Gastrocnemius medialis (tissue), 4 donors: ENCODE measurements around the gene VSIR. TPM values are rescaled to one million over a fixed set of nuclear protein-coding genes. Genes with fewer than 3 reads are reported as not detected.

Experiments used
- ATAC-seq, 2 donors: fragments of 150-250 bp; one replicate each; pipeline ENCODE4 v1.9.1; 2016
- DNase-seq, 2 donors: peaks; one replicate each; pipeline ENCODE4 v3.0.0-alpha.2; 2019
- H3K27ac ChIP-seq, 4 donors: fragments of 200-600 bp; sonication (generic); 1 replicate in 1 of 4; 2 replicates in 3 of 4; pipeline ENCODE4 v1.5.1; 2016 to 2018; ENCODE audit warnings: mild to moderate bottlenecking in 2 of 4, moderate library complexity in 1 of 4
- H3K27me3 ChIP-seq, 3 donors: fragments of 200-600 bp; sonication (generic) in 2 of 3; 1 replicate in 1 of 3; 2 replicates in 2 of 3; pipeline versions ENCODE4 v1.5.1 to v1.6.0; 2016 to 2019; ENCODE audit warnings: mild to moderate bottlenecking in 1 of 3, moderate library complexity in 1 of 3
- H3K36me3 ChIP-seq, 2 donors: fragments of 200-600 bp; sonication (generic) in 1 of 2; one replicate each; pipeline ENCODE4 v1.5.1; 2017 to 2018
- H3K4me1 ChIP-seq, 2 donors: fragments of 200-600 bp; sonication (generic) in 1 of 2; one replicate each; pipeline ENCODE4 v1.5.1; 2016 to 2017; ENCODE audit warnings: mild to moderate bottlenecking in 2 of 2
- H3K4me3 ChIP-seq, 4 donors: fragments of 200-600 bp; sonication (generic) in 3 of 4; 1 replicate in 1 of 4; 2 replicates in 3 of 4; pipeline ENCODE4 v1.5.1; 2016 to 2019; ENCODE audit warnings: mild to moderate bottlenecking in 2 of 4
- H3K9me3 ChIP-seq, 3 donors: fragments of 200-600 bp; sonication (generic) in 2 of 3; 1 replicate in 1 of 3; 2 replicates in 2 of 3; pipeline ENCODE4 v1.5.1; 2016 to 2019
- CTCF ChIP-seq, 5 experiments: fragments of 450-650 bp in 3 of 5; fragments of 200-600 bp in 2 of 5; sonication (generic) in 2 of 5; IDR thresholded peaks in 4 of 5; conservative IDR thresholded peaks in 1 of 5; 1 replicate in 4 of 5; 2 replicates in 1 of 5; pipeline ENCODE4 v1.5.1; 2016 to 2019; ENCODE audit warnings: antibody characterized with exemption in 5 of 5, mild to moderate bottlenecking in 3 of 5, moderate library complexity in 3 of 5
- POLR2A ChIP-seq, 2 donors: fragments of 450-650 bp; IDR thresholded peaks; one replicate each; pipeline ENCODE4 v1.6.1; 2017; ENCODE audit warnings: antibody characterized with exemption in 2 of 2, mild to moderate bottlenecking in 2 of 2, moderate library complexity in 2 of 2
- in situ Hi-C, 4 donors: fragments of 200-750 bp; cut with MboI; loops; one replicate each; pipeline versions ENCODE4 v1.15.0 to v1.8.0; 2017; ENCODE audit warnings: low sequenced_read_pairs in 4 of 4
- intact Hi-C: fragments of 100-400 bp; cut with DNase I; formaldehyde crosslinking; loops from one replicate; pipeline ENCODE4 v1.15.1; 2023; ENCODE audit warnings: low total_unique reads
- total RNA-seq, 4 donors: library from RNA; depleted of rRNA; stranded (reverse); fragments of >200 nt; gene quantifications; one replicate each; pipeline versions ENCODE4 v1.1.0 to v1.2.3, GENCODE V29; 2016

Gene VSIR
- total RNA-seq, 4 donors from 2014 or later, result 7.9 to 20.7 (median 16.9) TPM

GRCh38 chr10:71748671-71749191 lies 24.6 kb downstream of the VSIR start:
- ATAC-seq (peak; percentile 16 to 42), DNase-seq (peak in 1 of 2 donors; percentile 64)
- Histone ChIP-seq H3K4me3 (no peak overlapping the region), H3K27me3 (no peaks in the 10 kb centered on the region), H3K4me1 (peaks cover 26 to 46% of the 10 kb centered on the region in 2 donors), H3K36me3 (no peaks in the 10 kb centered on the region), H3K27ac (peak overlapping the region; percentile 52 to 72 (median 64)), H3K9me3 (no peaks in the 10 kb centered on the region)
- in situ Hi-C loops, result no loop called here
- TF ChIP-seq POLR2A (IDR thresholded peaks at IDR 0.05), result peak; percentile 13 to 15
- no peak for TF ChIP-seq CTCF (IDR thresholded peaks at IDR 0.05 in 4 of 5, conservative IDR thresholded peaks at IDR 0.05 in 1 of 5)
- intact Hi-C loops, result no loop called here

- ATAC-seq (no peak), DNase-seq (no peak)
- Histone ChIP-seq H3K27me3 (no peaks in the 10 kb centered on the region), H3K36me3 (no peaks in the 10 kb centered on the region), H3K9me3 (no peaks in the 10 kb centered on the region), H3K27ac (peak overlapping the region in 3 of 4 donors; percentile 52 to 72 (median 70)), H3K4me3 (no peak overlapping the region), H3K4me1 (peaks cover 26 to 46% of the 10 kb centered on the region in 2 donors)
- in situ Hi-C loops, result no loop called here
- TF ChIP-seq CTCF (IDR thresholded peaks at IDR 0.05 in 4 of 5, conservative IDR thresholded peaks at IDR 0.05 in 1 of 5), result no peak
- intact Hi-C loops, result no loop called here
Observed at GRCh38 chr10:71747551-71748523, 25.5 kb downstream of the VSIR start.

GRCh38 chr10:71747039-71747531 lies 26.2 kb downstream of the VSIR start:
- in situ Hi-C loops (no loop called here), intact Hi-C loops (no loop called here)
- H3K4me1 ChIP-seq, result peaks cover 26 to 46% of the 10 kb centered on the region in 2 donors
- H3K9me3 ChIP-seq, result no peaks in the 10 kb centered on the region
- DNase-seq, result no peak
- peak overlapping the region in 3 of 4 donors; percentile 52 to 72 (median 70) for H3K27ac ChIP-seq
- H3K27me3 ChIP-seq, result no peaks in the 10 kb centered on the region
- no peak for ATAC-seq
- no peaks in the 10 kb centered on the region for H3K36me3 ChIP-seq
- H3K4me3 ChIP-seq, result no peak overlapping the region
- TF ChIP-seq POLR2A (IDR thresholded peaks at IDR 0.05) (no peak), CTCF (IDR thresholded peaks at IDR 0.05 in 4 of 5, conservative IDR thresholded peaks at IDR 0.05 in 1 of 5) (no peak)

- ATAC-seq (peak in 1 of 2 donors; percentile 6), DNase-seq (no peak)
- Histone ChIP-seq H3K27ac (peak overlapping the region in 3 of 4 donors; percentile 52 to 72 (median 70)), H3K4me3 (no peak overlapping the region), H3K9me3 (no peaks in the 10 kb centered on the region), H3K4me1 (peaks cover 26 to 46% of the 10 kb centered on the region in 2 donors), H3K27me3 (no peaks in the 10 kb centered on the region), H3K36me3 (no peaks in the 10 kb centered on the region)
- in situ Hi-C loops, result no loop called here
- no peak for TF ChIP-seq POLR2A (IDR thresholded peaks at IDR 0.05)
- TF ChIP-seq CTCF (IDR thresholded peaks at IDR 0.05 in 4 of 5, conservative IDR thresholded peaks at IDR 0.05 in 1 of 5), result no peak
- intact Hi-C loops, result no loop called here
Observed at GRCh38 chr10:71746344-71747037, 26.8 kb downstream of the VSIR start.
